ENCODE data around the gene FNDC10.
"Not testable (repeated sequence)": the region's sequence is repeated elsewhere in the genome, so short reads cannot be mapped to it uniquely, and the experiment has no call there.

GRCh38 chr1:1640081-1640480 lies 40.1 kb upstream of the FNDC10 start:
- TF ChIP-seq POLR2A, CTCF (IDR thresholded peaks at IDR 0.05): not testable (repeated sequence)
